GM12892 (cell line): Measurements from ENCODE around the gene CADM1.

ENCODE experiments used
- POLR2A ChIP-seq: IDR thresholded peaks from 2 replicates; pipeline ENCODE4 v1.6.1; 2011; ENCODE audit warnings: low read depth, low read length, control low read depth
- POLR2AphosphoS5 ChIP-seq: IDR thresholded peaks from 2 replicates; pipeline ENCODE4 v1.6.1; 2011; ENCODE audit warnings: low read depth, low read length, control low read depth

GRCh38 chr11:115154355-115154736, 349.9 kb downstream of the CADM1 start:
- TF ChIP-seq POLR2A (no peak), POLR2AphosphoS5 (no peak)
